Measurements from ENCODE around the gene RPS27L. TPM values are rescaled to one million over a fixed set of nuclear protein-coding genes. Genes with fewer than 3 reads are reported as not detected.

The RPS27L gene
- total RNA-seq, 3 donors from 2014 or later = 121 to 200 (median 152) TPM

GRCh38 chr15:63194302-63194701, 37.0 kb upstream of the RPS27L start:
- no peaks in the 10 kb centered on the region for H3K9me3 ChIP-seq
- TF ChIP-seq CTCF (IDR thresholded peaks at IDR 0.05) (no peak), POLR2A (IDR thresholded peaks at IDR 0.05) (no peak), POLR2AphosphoS5 (IDR thresholded peaks at IDR 0.05) (no peak)
- H3K4me1 ChIP-seq = peaks cover 0 to 3% of the 10 kb centered on the region in 2 donors
- no peak for DNase-seq (ENCODE audit: low spot score in 2 of 2)
- intact Hi-C loops (cut with DNase I; ENCODE audit: low total_unique reads) = no loop called here
- H3K36me3 ChIP-seq = no peaks in the 10 kb centered on the region
- no peaks in the 10 kb centered on the region for H3K27me3 ChIP-seq
- peak overlapping the region in 1 of 2 donors; percentile 29 for H3K27ac ChIP-seq
- H3K4me3 ChIP-seq = no peak overlapping the region

GRCh38 chr15:63192619-63193206, 35.4 kb upstream of the RPS27L start:
- no peak overlapping the region for H3K27ac ChIP-seq
- no peaks in the 10 kb centered on the region for H3K27me3 ChIP-seq
- TF ChIP-seq POLR2AphosphoS5 (IDR thresholded peaks at IDR 0.05) = no peak
- TF ChIP-seq POLR2A (IDR thresholded peaks at IDR 0.05) = no peak
- no peak for TF ChIP-seq CTCF (IDR thresholded peaks at IDR 0.05)
- DNase-seq (ENCODE audit: low spot score in 2 of 2) = peak in 1 of 2 donors; percentile 6
- no peak overlapping the region for H3K4me3 ChIP-seq
- H3K4me1 ChIP-seq = no peaks in the 10 kb centered on the region
- intact Hi-C loops (cut with DNase I; ENCODE audit: low total_unique reads) = no loop called here
- no peaks in the 10 kb centered on the region for H3K36me3 ChIP-seq
- H3K9me3 ChIP-seq = no peaks in the 10 kb centered on the region

GRCh38 chr15:63191895-63192618, 34.8 kb upstream of the RPS27L start:
- intact Hi-C loops (cut with DNase I; ENCODE audit: low total_unique reads) = no loop called here
- Histone ChIP-seq H3K4me1 (no peaks in the 10 kb centered on the region), H3K27ac (no peak overlapping the region)

GRCh38 chr15:63190769-63191649, 33.7 kb upstream of the RPS27L start:
- no peaks in the 10 kb centered on the region for H3K9me3 ChIP-seq
- H3K36me3 ChIP-seq = no peaks in the 10 kb centered on the region
- peak overlapping the region; percentile 80 to 87 (median 84) for H3K4me3 ChIP-seq
- intact Hi-C loops (cut with DNase I; ENCODE audit: low total_unique reads) = no loop called here
- no peaks in the 10 kb centered on the region for H3K4me1 ChIP-seq
- no peak for DNase-seq (ENCODE audit: low spot score in 2 of 2)
- H3K27ac ChIP-seq = peak overlapping the region; percentile 88 to 90
- H3K27me3 ChIP-seq = no peaks in the 10 kb centered on the region
- no peak for TF ChIP-seq POLR2A (IDR thresholded peaks at IDR 0.05)
- TF ChIP-seq CTCF (IDR thresholded peaks at IDR 0.05) = peak in 1 of 3 donors; percentile 10

More at GRCh38 chr15:63191895-63192618, 34.8 kb upstream of the RPS27L start:
- H3K4me3 ChIP-seq = peak overlapping the region in 1 of 3 donors; percentile 31
- H3K27me3 ChIP-seq = no peaks in the 10 kb centered on the region
- TF ChIP-seq POLR2A (IDR thresholded peaks at IDR 0.05) (no peak), POLR2AphosphoS5 (IDR thresholded peaks at IDR 0.05) (no peak), CTCF (IDR thresholded peaks at IDR 0.05) (no peak)
- no peak for DNase-seq (ENCODE audit: low spot score in 2 of 2)
- H3K9me3 ChIP-seq = no peaks in the 10 kb centered on the region
- H3K36me3 ChIP-seq = no peaks in the 10 kb centered on the region
